Activated gamma-delta T cell treated with anti-CD3 and anti-CD28 coated beads, Interleukin-2, amount 50 U/mL, for 16 hours (primary cell): ENCODE results near the gene ZNF208.
"Not testable (repeated sequence)": the region's sequence is repeated elsewhere in the genome, so short reads cannot be mapped to it uniquely, and the experiment has no call there.

Experiments used
- DNase-seq: peaks from one replicate; pipeline ENCODE4 v3.0.0-alpha.2; 2020; ENCODE audit warnings: low read depth

The ZNF208 gene

GRCh38 chr19:21884786-21885185 lies 126.0 kb downstream of the ZNF208 start:
- not testable (repeated sequence) for DNase-seq

- no peak for DNase-seq
Observed at GRCh38 chr19:21883516-21883915, 127.2 kb downstream of the ZNF208 start.
